Measurements from ENCODE around the gene LAMC1.

DNA sequence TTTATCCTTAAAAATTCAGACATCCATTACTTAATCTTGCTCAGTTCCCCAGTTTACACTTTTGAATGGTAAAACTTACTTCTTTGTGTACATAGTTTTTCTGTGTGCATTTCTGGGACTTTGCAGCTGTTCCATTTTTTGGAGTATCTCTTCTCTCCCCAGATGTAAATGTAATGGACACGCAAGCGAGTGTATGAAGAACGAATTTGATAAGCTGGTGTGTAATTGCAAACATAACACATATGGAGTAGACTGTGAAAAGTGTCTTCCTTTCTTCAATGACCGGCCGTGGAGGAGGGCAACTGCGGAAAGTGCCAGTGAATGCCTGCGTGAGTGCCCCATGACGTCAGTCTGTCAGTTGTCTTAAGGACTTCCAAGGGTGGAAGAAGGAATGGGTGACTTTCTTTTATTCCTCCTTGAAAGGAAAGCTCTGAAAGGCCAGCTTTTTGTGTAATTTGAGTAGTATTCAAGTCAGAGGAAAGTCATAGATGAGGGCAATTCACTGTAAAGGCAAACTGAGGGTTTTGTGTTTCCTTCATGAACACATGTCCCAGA, 87.2 kb downstream of the LAMC1 start:
- no peak for TF ChIP-seq POLR2A (IDR thresholded peaks at IDR 0.05)
- TF ChIP-seq, protein P1, sequence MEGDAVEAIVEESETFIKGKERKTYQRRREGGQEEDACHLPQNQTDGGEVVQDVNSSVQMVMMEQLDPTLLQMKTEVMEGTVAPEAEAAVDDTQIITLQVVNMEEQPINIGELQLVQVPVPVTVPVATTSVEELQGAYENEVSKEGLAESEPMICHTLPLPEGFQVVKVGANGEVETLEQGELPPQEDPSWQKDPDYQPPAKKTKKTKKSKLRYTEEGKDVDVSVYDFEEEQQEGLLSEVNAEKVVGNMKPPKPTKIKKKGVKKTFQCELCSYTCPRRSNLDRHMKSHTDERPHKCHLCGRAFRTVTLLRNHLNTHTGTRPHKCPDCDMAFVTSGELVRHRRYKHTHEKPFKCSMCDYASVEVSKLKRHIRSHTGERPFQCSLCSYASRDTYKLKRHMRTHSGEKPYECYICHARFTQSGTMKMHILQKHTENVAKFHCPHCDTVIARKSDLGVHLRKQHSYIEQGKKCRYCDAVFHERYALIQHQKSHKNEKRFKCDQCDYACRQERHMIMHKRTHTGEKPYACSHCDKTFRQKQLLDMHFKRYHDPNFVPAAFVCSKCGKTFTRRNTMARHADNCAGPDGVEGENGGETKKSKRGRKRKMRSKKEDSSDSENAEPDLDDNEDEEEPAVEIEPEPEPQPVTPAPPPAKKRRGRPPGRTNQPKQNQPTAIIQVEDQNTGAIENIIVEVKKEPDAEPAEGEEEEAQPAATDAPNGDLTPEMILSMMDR (IDR thresholded peaks at IDR 0.05) = no peak

All from uterus (tissue), 2 donors.